Keratinocyte (primary cell): ENCODE results near the gene HOXD8. TPM values are rescaled to one million over a fixed set of nuclear protein-coding genes. Genes with fewer than 3 reads are reported as not detected.

Experiments used
- DNase-seq: peaks from one replicate; pipeline ENCODE4 v3.0.0-alpha.2; 2011; ENCODE audit warnings: low read depth, missing footprints, low spot score
- FAIRE-seq: peaks from 2 replicates; lab custom pipeline; 2011; peaks lifted over from hg19 to GRCh38; lab: Jason Lieb, UNC
- H2AFZ ChIP-seq: 2 replicates; pipeline ENCODE4 v1.6.0; 2012; ENCODE audit warnings: low read length, control low read depth, inconsistent platforms; ENCODE audit not compliant: control insufficient read depth
- H3K27ac ChIP-seq: 2 replicates; pipeline ENCODE4 v1.5.1; 2011; ENCODE audit warnings: low read length; ENCODE audit not compliant: control insufficient read depth, insufficient read depth
- H3K27me3 ChIP-seq: 3 replicates; pipeline ENCODE4 v1.6.0; 2011; ENCODE audit warnings: low read length; ENCODE audit not compliant: control insufficient read depth, insufficient read depth; ENCODE audit errors: extremely low read depth
- H3K36me3 ChIP-seq, 2 experiments: 2 replicates in 1 of 2; 3 replicates in 1 of 2; pipeline ENCODE4 v1.5.1; 2011; ENCODE audit warnings: low read length in 2 of 2, mild to moderate bottlenecking in 1 of 2; ENCODE audit not compliant: control insufficient read depth in 2 of 2, insufficient read depth in 2 of 2; ENCODE audit errors: extremely low read depth in 1 of 2
- H3K4me1 ChIP-seq: 3 replicates; pipeline ENCODE4 v1.5.1; 2011; ENCODE audit warnings: low read length; ENCODE audit not compliant: control insufficient read depth, insufficient read depth; ENCODE audit errors: extremely low read depth
- H3K4me2 ChIP-seq: 3 replicates; pipeline ENCODE4 v1.6.0; 2011; ENCODE audit warnings: low read depth, low read length; ENCODE audit not compliant: control insufficient read depth, insufficient read depth; ENCODE audit errors: extremely low read depth
- H3K4me3 ChIP-seq, 3 experiments: fragments of 200-600 bp in 1 of 3; sonication (generic) in 1 of 3; 2 replicates in 2 of 3; 3 replicates in 1 of 3; pipeline ENCODE4 v1.5.1; 2011 to 2016; ENCODE audit warnings: low read length in 3 of 3, mild to moderate bottlenecking in 3 of 3, control low read depth in 2 of 3, inconsistent platforms in 1 of 3, low read depth in 1 of 3, mixed read lengths in 1 of 3, mixed run types in 1 of 3, moderate library complexity in 1 of 3; ENCODE audit not compliant: control insufficient read depth in 2 of 3, insufficient read depth in 2 of 3; ENCODE audit errors: extremely low read depth in 1 of 3
- H3K79me2 ChIP-seq: 2 replicates; pipeline ENCODE4 v1.6.0; 2012; ENCODE audit warnings: low read length; ENCODE audit not compliant: control insufficient read depth, insufficient read depth
- H3K9ac ChIP-seq: 3 replicates; pipeline ENCODE4 v1.6.0; 2011; ENCODE audit warnings: low read length; ENCODE audit not compliant: control insufficient read depth, insufficient read depth; ENCODE audit errors: extremely low read depth
- H3K9me1 ChIP-seq: 3 replicates; pipeline ENCODE4 v1.6.0; 2011; ENCODE audit warnings: low read length; ENCODE audit not compliant: control insufficient read depth, insufficient read depth; ENCODE audit errors: extremely low read depth
- H3K9me3 ChIP-seq: 2 replicates; pipeline ENCODE4 v1.5.1; 2012; ENCODE audit warnings: low read depth, low read length; ENCODE audit not compliant: control insufficient read depth
- H4K20me1 ChIP-seq: 3 replicates; pipeline ENCODE4 v1.6.0; 2011; ENCODE audit warnings: low read length; ENCODE audit not compliant: control insufficient read depth, insufficient read depth; ENCODE audit errors: extremely low read depth
- CTCF ChIP-seq, 3 experiments: IDR thresholded peaks in 1 of 3; conservative IDR thresholded peaks in 1 of 3; optimal IDR thresholded peaks in 1 of 3; 2 replicates in 2 of 3; 3 replicates in 1 of 3; pipeline versions ENCODE3 to v1.5.1; 2011; ENCODE audit warnings: low read length in 3 of 3, mild to moderate bottlenecking in 3 of 3, moderate library complexity in 2 of 3, control low read depth in 1 of 3, inconsistent platforms in 1 of 3; ENCODE audit not compliant: insufficient read depth in 2 of 3; ENCODE audit errors: extremely low read depth in 1 of 3
- EZH2 ChIP-seq: IDR thresholded peaks from one replicate; pipeline ENCODE4 v1.6.1; 2012; ENCODE audit warnings: inconsistent platforms, mild to moderate bottlenecking, low read length, moderate library complexity
- dilution Hi-C: fragments of 300-500 bp; cut with MboI; formaldehyde crosslinking; loops from one replicate; pipeline ENCODE4 v1.7.0; 2020; ENCODE audit warnings: low sequenced_read_pairs; ENCODE audit not compliant: extremely low pct_ligation_motif_present
- polyA plus RNA-seq, 5 experiments: library from polyadenylated mRNA; depleted of rRNA in 3 of 5; stranded (reverse) in 3 of 5; stranded (forward) in 1 of 5; unstranded in 1 of 5; fragments of >200 nt; gene quantifications; 1 replicate in 1 of 5; 2 replicates in 3 of 5; 3 replicates in 1 of 5; pipeline versions ENCODE4 v1.2.1 to v1.2.3, GENCODE V29; 2011 to 2012; ENCODE audit warnings: missing spikeins in 2 of 5, low read depth in 1 of 5, low replicate concordance in 1 of 5

HOXD8 gene
- polyA plus RNA-seq, 1 donor (not counting 4 experiments of a cell fraction or from before 2014, with no cell fraction given) = not detected

DNA sequence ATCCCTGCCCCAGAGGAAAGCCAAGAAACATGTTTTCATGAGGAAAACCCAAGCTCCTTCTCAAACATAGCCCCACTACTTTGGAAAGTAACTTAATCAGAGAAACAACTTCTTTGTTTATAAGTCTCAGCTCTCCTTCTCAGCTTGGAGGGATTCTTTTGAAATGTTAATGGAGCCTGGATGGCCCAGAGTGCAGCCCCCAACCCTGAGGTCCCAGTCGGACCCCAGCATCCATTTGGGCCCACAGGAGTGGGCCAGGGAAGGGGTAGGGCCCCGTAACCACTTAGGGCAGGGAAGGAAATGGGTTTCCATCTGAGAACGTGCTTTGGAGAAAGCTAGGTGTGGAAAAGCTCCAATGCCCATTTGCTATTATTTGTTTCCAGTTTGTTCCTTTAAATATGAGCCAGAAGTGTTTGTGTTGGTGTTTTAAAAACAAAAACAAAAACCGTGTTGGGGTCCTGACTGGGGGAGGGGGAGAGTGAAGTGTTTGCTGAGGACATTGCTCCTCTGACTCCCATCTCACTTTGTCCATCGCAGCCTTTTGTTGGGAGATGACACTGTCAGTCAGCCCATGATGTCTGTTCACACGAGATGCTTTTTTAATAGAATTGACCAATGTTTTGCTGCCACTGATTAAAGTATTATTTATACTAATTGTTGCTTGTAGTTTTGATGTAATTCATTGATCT, 26.0 kb downstream of the HOXD8 start:
- no peaks in the 10 kb centered on the region for H4K20me1 ChIP-seq
- H3K4me3 ChIP-seq = no peak overlapping the region
- no peaks in the 10 kb centered on the region for H3K79me2 ChIP-seq
- FAIRE-seq (no peak), DNase-seq (no peak)
- H2AFZ ChIP-seq = no peak overlapping the region
- no peak for TF ChIP-seq CTCF (optimal IDR thresholded peaks at IDR 0.05 in 1 of 3, IDR thresholded peaks at IDR 0.05 in 1 of 3, conservative IDR thresholded peaks at IDR 0.05 in 1 of 3; ENCODE audit: extremely low read depth in 1 of 3, insufficient read depth in 2 of 3, low read length in 3 of 3)
- TF ChIP-seq EZH2 = no peak
- H3K27me3 ChIP-seq = peaks cover 93% of the 10 kb centered on the region
- H3K9ac ChIP-seq = no peak overlapping the region
- no peak overlapping the region for H3K4me2 ChIP-seq
- dilution Hi-C loops = loop anchor here (25.0 kb wide), 1 partner anchor 482 kb away; no protein-coding TSS in a partner anchor
- no peaks in the 10 kb centered on the region for H3K9me1 ChIP-seq
- H3K9me3 ChIP-seq = no peaks in the 10 kb centered on the region
- no peak overlapping the region for H3K27ac ChIP-seq
- H3K4me1 ChIP-seq = no peaks in the 10 kb centered on the region
- no peaks in the 10 kb centered on the region for H3K36me3 ChIP-seq

DNA sequence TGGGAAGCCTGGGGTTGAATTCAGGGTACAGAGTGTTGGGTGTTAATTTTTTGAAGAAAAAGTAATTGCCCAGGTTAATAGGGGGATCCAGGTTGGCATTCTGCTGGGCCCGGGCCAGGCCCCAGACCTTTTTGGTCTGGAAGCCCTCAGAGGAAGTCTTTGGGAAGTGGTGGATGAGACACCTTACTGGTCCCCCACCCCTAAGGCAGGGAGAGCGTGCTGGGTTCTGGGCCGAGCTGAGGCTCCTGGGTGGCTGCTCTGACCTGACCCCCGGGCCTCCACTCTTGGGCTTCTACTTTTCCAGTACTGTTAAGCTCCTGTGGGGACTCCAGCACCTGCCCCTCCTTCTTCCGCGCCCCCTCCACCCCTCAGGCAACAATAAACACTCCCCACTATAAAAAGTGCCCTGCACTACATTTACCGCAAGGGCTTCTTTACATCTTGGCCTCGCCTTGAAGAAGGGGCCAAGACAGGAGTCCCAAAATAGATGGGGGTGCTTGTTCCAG, 26.8 kb downstream of the HOXD8 start:
- no peak for FAIRE-seq
- TF ChIP-seq CTCF (optimal IDR thresholded peaks at IDR 0.05 in 1 of 3, IDR thresholded peaks at IDR 0.05 in 1 of 3, conservative IDR thresholded peaks at IDR 0.05 in 1 of 3; ENCODE audit: extremely low read depth in 1 of 3, insufficient read depth in 2 of 3, low read length in 3 of 3) = no peak
- TF ChIP-seq EZH2 = no peak
- Histone ChIP-seq H3K36me3 (no peaks in the 10 kb centered on the region), H3K27me3 (peaks cover 93% of the 10 kb centered on the region), H2AFZ (no peak overlapping the region), H3K4me1 (no peaks in the 10 kb centered on the region), H3K9ac (no peak overlapping the region), H4K20me1 (no peaks in the 10 kb centered on the region), H3K9me1 (no peaks in the 10 kb centered on the region), H3K4me3 (no peak overlapping the region), H3K4me2 (no peak overlapping the region), H3K27ac (no peak overlapping the region), H3K9me3 (no peaks in the 10 kb centered on the region), H3K79me2 (no peaks in the 10 kb centered on the region)
- no peak for DNase-seq
- dilution Hi-C loops = loop anchor here (25.0 kb wide), 1 partner anchor 481 kb away; no protein-coding TSS in a partner anchor
